Panc1 (cell line): ENCODE results near the gene TUBA1A. TPM values are rescaled to one million over a fixed set of nuclear protein-coding genes. Genes with fewer than 3 reads are reported as not detected.

ENCODE experiments used
- ATAC-seq: fragments of 200-7000 bp; cut with Tn5 transposase; 2 replicates; pipeline ENCODE4 v1.9.1; 2020; ENCODE audit warnings: mild to moderate bottlenecking, moderate library complexity
- BruUV-seq: library from RNA; stranded (reverse); fragments of 400-500 nt; replicated peaks from 2 replicates; lab custom pipeline; 2021; lab: Mats Ljungman, UMichigan
- CTCF ChIA-PET: fragments of 300-600 bp; sonication (Branson Sonifier 250); formaldehyde crosslinking; loops from one replicate; lab custom pipeline; 2022; ENCODE audit warnings: antibody characterized with exemption; lab: Charles Lee
- POLR2A ChIA-PET: fragments of 300-600 bp; sonication (Branson Sonifier 250); formaldehyde crosslinking; loops from one replicate; lab custom pipeline; 2022; ENCODE audit warnings: antibody characterized with exemption; lab: Charles Lee
- DNase-seq: peaks from one replicate; pipeline ENCODE4 v3.0.0-alpha.2; 2010; ENCODE audit warnings: low read depth, low spot score
- H3K27ac ChIP-seq: 2 replicates; pipeline ENCODE4 v1.5.1; 2011; ENCODE audit warnings: mild to moderate bottlenecking, low read length, inconsistent platforms
- H3K27me3 ChIP-seq: fragments of 200-500 bp; sonication (Bioruptor generic); 2 replicates; pipeline ENCODE4 v1.6.0; 2014; ENCODE audit warnings: low read length, inconsistent platforms; ENCODE audit not compliant: control insufficient read depth, insufficient read depth
- H3K36me3 ChIP-seq: fragments of 200-500 bp; sonication (Bioruptor generic); 2 replicates; pipeline ENCODE4 v1.5.1; 2014; ENCODE audit warnings: inconsistent platforms, mild to moderate bottlenecking, low read length, moderate library complexity; ENCODE audit not compliant: control insufficient read depth, insufficient read depth
- H3K4me1 ChIP-seq: 2 replicates; pipeline ENCODE4 v1.5.1; 2011; ENCODE audit warnings: inconsistent platforms, mild to moderate bottlenecking, low read length, moderate library complexity; ENCODE audit not compliant: control insufficient read depth, insufficient read depth
- H3K4me3 ChIP-seq, 2 experiments: 2 replicates each; pipeline ENCODE4 v1.5.1; 2011 to 2012; ENCODE audit warnings: low read depth in 2 of 2, low read length in 2 of 2, mild to moderate bottlenecking in 2 of 2, inconsistent platforms in 1 of 2, moderate library complexity in 1 of 2
- H3K9me3 ChIP-seq: fragments of 200-500 bp; sonication (Bioruptor generic); 2 replicates; pipeline ENCODE4 v1.5.1; 2014; ENCODE audit warnings: low read depth, mild to moderate bottlenecking, inconsistent platforms, low read length, moderate library complexity; ENCODE audit not compliant: control insufficient read depth, insufficient read depth
- POLR2AphosphoS5 ChIP-seq: IDR thresholded peaks from 2 replicates; pipeline ENCODE4 v1.6.1; 2012; ENCODE audit warnings: mild to moderate bottlenecking, low read depth, low read length, moderate library complexity
- SIN3A ChIP-seq: IDR thresholded peaks from 2 replicates; pipeline ENCODE4 v1.6.1; 2012; ENCODE audit warnings: low read depth, mild to moderate bottlenecking, low read length, moderate library complexity, borderline replicate concordance; ENCODE audit not compliant: insufficient read depth
- TCF7L2 ChIP-seq: IDR thresholded peaks from 2 replicates; pipeline ENCODE4 v1.6.1; 2011; ENCODE audit warnings: mild to moderate bottlenecking, low read depth, low read length, inconsistent platforms
- in situ Hi-C: cut with HindIII; loops from 2 replicates; pipeline ENCODE4 v1.10.0; 2016; ENCODE audit warnings: low sequenced_read_pairs, low pct_unique_long_range_greater_than_20kb
- intact Hi-C: fragments of 100-400 bp; cut with micrococcal nuclease; formaldehyde crosslinking; loops from one replicate; pipeline ENCODE4 v1.10.0; 2022; ENCODE audit not compliant: unreplicated experiment
- total RNA-seq: library from RNA; stranded (reverse); gene quantifications from one replicate; pipeline ENCODE4 v1.2.1, GENCODE V29; 2021; ENCODE audit not compliant: unreplicated experiment
- TF ChIP-seq, protein P1 (sequence below): fragments of 450-650 bp; IDR thresholded peaks from 2 replicates; pipeline ENCODE4 v1.5.1; 2017; ENCODE audit warnings: mild to moderate bottlenecking
- TF ChIP-seq, protein P2 (sequence below), 2 experiments: IDR thresholded peaks; 2 replicates each; pipeline ENCODE4 v1.6.1; 2011 to 2012; ENCODE audit warnings: low read depth in 2 of 2, control low read depth in 1 of 2, low read length in 1 of 2, mild to moderate bottlenecking in 1 of 2, moderate library complexity in 1 of 2; ENCODE audit not compliant: insufficient read depth in 1 of 2

TUBA1A gene
- total RNA-seq, 1 experiment from 2014 or later = 133 TPM

DNA sequence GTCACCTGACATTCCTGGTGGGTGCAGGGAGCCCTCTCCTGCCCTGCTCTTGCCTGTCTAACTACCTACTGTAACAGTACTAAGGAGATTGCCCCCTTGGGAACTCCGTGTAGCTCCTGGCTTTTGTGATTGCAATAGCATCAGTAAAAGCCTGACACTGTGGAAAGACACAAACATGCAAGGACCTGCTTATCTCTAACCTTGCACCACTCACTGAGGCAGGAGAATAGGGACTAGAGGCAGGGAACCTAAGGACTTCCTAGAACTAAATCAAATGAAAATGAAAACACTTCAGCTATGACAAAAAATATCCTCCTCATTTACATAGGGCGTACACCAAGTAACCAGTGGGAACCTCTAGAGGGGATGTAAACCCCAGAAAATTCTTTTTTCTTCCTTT is 28.5 kb downstream of the TUBA1A start:
- no peaks in the 10 kb centered on the region for H3K27me3 ChIP-seq
- H3K9me3 ChIP-seq = no peaks in the 10 kb centered on the region
- TF ChIP-seq TCF7L2 (no peak), SIN3A (no peak), POLR2AphosphoS5 (no peak)
- TF ChIP-seq, protein P1, sequence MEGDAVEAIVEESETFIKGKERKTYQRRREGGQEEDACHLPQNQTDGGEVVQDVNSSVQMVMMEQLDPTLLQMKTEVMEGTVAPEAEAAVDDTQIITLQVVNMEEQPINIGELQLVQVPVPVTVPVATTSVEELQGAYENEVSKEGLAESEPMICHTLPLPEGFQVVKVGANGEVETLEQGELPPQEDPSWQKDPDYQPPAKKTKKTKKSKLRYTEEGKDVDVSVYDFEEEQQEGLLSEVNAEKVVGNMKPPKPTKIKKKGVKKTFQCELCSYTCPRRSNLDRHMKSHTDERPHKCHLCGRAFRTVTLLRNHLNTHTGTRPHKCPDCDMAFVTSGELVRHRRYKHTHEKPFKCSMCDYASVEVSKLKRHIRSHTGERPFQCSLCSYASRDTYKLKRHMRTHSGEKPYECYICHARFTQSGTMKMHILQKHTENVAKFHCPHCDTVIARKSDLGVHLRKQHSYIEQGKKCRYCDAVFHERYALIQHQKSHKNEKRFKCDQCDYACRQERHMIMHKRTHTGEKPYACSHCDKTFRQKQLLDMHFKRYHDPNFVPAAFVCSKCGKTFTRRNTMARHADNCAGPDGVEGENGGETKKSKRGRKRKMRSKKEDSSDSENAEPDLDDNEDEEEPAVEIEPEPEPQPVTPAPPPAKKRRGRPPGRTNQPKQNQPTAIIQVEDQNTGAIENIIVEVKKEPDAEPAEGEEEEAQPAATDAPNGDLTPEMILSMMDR = no peak
- TF ChIP-seq, protein P2, sequence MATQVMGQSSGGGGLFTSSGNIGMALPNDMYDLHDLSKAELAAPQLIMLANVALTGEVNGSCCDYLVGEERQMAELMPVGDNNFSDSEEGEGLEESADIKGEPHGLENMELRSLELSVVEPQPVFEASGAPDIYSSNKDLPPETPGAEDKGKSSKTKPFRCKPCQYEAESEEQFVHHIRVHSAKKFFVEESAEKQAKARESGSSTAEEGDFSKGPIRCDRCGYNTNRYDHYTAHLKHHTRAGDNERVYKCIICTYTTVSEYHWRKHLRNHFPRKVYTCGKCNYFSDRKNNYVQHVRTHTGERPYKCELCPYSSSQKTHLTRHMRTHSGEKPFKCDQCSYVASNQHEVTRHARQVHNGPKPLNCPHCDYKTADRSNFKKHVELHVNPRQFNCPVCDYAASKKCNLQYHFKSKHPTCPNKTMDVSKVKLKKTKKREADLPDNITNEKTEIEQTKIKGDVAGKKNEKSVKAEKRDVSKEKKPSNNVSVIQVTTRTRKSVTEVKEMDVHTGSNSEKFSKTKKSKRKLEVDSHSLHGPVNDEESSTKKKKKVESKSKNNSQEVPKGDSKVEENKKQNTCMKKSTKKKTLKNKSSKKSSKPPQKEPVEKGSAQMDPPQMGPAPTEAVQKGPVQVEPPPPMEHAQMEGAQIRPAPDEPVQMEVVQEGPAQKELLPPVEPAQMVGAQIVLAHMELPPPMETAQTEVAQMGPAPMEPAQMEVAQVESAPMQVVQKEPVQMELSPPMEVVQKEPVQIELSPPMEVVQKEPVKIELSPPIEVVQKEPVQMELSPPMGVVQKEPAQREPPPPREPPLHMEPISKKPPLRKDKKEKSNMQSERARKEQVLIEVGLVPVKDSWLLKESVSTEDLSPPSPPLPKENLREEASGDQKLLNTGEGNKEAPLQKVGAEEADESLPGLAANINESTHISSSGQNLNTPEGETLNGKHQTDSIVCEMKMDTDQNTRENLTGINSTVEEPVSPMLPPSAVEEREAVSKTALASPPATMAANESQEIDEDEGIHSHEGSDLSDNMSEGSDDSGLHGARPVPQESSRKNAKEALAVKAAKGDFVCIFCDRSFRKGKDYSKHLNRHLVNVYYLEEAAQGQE (IDR thresholded peaks at IDR 0.05; ENCODE audit: insufficient read depth in 1 of 2, low read depth in 2 of 2, low read length in 1 of 2) = no peak
- H3K4me3 ChIP-seq = no peak overlapping the region
- DNase-seq (no peak), ATAC-seq (no peak)
- H3K4me1 ChIP-seq = no peaks in the 10 kb centered on the region
- CTCF ChIA-PET = no interaction called here
- H3K36me3 ChIP-seq = no peaks in the 10 kb centered on the region
- intact Hi-C loops (no loop called here), in situ Hi-C loops (no loop called here)
- POLR2A ChIA-PET = no interaction called here
- H3K27ac ChIP-seq = no peak overlapping the region
- no TSS peak for BruUV-seq

DNA sequence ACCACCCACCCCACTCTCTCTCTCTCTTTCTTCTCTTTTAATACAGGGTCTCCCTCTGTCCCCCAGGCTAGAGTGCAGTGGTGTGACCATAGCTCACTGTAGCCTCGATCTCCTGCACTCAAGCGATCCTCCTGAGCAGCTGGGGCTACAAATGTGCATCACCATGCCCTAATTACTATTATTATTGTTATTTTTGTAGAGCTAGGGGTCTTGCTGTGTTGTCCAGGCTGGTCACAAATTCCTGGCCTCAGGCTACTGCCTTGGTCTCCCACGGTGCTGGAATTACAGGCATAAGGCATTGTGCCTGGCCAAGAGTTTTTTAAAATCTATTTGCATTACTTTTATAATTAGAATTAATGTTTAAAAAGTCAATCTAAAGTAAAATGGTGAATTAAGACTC is 34.7 kb downstream of the TUBA1A start:
- Histone ChIP-seq H3K36me3 (no peaks in the 10 kb centered on the region), H3K27me3 (no peaks in the 10 kb centered on the region), H3K27ac (no peak overlapping the region), H3K4me1 (no peaks in the 10 kb centered on the region), H3K9me3 (no peaks in the 10 kb centered on the region), H3K4me3 (no peak overlapping the region)
- TF ChIP-seq SIN3A (no peak), POLR2AphosphoS5 (no peak)
- TF ChIP-seq, protein P1 = no peak
- CTCF ChIA-PET = no interaction called here
- DNase-seq = no peak
- POLR2A ChIA-PET = interaction anchor here (0.6 kb wide), 1 partner anchor 16 kb away, joined by 15 read pairs; no protein-coding TSS in a partner anchor
- no TSS peak for BruUV-seq
- in situ Hi-C loops = no loop called here
- ATAC-seq = no peak
- intact Hi-C loops = no loop called here
